Measurements from ENCODE around the gene CAPN9. TPM values are rescaled to one million over a fixed set of nuclear protein-coding genes. Genes with fewer than 3 reads are reported as not detected.
A peak's percentile ranks its signal among the peaks of the same experiment; 100 is the strongest.
"Not testable (repeated sequence)": the region's sequence is repeated elsewhere in the genome, so short reads cannot be mapped to it uniquely, and the experiment has no call there.

CAPN9 gene
- polyA plus RNA-seq, 12 donors, result 0.38 to 4.9 (median 1.2) TPM; not detected in 1

DNA sequence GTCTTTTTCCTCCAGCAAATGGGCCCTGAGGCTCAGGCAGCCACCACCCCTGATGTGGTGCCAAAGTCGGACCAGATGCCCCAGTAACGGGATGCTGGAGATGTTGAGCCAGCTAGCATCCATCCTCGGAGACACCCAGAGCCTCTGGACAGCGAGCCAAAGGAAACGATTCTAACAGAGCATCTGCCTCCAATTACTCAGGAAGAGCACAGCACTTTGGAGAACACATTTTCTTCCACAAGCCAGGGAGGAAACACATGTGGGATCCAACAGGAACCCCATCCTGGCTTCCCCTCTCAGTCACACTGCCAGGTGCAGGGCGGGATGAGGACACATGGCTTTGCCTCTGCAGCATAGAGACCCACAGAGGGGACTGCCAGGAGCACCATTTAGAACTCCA lies 76.2 kb downstream of the CAPN9 start:
- peak; percentile 83 for DNase-seq

DNA sequence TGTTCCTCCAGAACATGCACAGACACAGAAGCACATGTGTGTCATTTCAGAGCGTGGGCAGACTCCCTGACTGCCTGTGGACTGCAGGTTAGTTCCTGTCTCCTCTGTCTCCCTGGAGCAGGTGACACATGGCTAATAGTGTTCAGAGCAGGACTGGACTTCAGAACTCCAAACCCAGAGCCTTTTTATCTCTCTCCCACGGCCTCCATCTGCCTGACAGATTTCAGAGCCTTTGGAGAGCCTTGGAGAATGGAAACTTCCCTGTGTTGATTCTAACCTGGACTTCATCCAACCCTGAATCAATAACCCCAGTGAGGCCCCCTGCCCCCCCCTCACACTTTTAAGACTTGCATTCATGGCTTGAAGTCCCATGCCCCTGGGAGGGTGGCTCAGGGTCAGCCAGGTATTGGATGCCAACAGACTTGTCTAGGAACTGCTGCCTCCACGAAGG lies 76.8 kb downstream of the CAPN9 start:
- DNase-seq, result peak; percentile 23

DNA sequence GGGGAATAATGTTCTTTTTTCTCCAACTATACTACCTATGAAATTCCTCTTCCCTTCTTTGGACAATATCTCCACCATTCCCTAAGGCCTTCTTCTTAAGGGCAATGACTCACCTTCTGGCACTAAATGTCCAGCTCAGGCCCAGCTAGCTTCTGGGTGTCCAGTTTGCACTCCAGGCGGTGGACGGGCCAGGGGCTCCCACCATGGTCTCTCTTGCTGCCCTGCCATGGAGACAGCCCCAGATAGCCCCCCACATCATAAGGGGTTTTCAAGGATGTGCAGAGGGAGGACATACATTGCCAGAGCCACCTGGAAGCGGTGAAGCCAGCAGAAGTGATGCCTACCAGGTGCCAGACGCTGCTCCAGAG lies 77.3 kb downstream of the CAPN9 start:
- peak; percentile 32 for DNase-seq

DNA sequence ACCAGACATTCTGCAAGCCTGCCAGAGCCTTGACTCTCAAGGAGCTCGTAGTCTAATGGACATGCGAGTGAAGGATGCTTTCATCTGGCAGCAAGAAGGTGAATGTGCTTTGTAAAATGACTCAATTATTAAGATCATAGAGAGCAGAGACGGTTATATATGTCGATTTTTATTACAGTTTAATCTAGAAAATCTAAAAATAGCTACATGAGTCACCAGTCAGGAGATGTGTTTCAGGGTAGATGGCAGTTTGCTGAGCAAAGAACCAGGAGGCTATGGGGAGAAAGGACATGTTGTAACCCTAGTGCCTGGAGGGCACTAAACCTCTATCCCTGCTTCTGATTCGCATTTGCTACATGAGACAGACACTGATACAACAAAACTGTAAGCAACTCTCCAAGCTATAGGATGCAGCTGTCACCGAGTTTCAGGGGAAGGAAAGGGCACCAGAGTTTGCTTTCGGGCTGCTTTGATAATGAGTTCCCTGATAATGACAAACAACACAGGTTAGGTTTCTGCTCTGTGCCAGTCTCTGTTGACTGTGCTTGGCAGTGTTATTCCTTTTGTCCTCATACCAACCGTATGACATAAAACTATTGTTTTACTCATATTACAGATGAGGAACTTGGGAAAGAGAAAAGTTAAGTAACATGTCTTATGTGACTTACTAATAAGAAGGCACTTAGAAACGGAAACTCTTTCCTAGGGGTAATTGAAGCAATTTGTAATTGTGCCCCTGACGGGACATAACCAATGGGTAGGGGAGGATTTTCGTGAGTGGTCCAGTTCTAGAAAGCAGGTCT lies 77.9 kb downstream of the CAPN9 start:
- peak; percentile 44 for DNase-seq

DNA sequence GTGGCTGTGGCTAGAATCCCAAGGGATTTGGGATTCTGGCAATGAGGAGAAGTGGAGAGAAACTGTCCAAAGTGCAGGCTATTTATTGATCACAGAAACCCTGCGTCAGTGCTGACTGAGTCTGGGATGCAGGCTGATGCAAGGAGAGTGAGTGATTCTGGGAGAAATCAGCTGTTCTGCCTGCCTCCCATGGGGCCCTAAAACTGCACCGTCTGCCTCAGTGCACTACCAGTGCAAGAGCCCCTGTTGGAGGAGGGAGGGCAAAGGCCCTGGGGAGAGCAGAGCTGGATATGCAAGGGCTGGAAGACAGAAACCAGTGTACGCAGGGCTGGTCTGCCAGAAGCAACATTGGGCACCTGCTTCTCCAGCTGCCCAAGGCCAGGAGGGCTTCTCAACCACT lies 78.6 kb downstream of the CAPN9 start:
- peak; percentile 31 for DNase-seq

DNA sequence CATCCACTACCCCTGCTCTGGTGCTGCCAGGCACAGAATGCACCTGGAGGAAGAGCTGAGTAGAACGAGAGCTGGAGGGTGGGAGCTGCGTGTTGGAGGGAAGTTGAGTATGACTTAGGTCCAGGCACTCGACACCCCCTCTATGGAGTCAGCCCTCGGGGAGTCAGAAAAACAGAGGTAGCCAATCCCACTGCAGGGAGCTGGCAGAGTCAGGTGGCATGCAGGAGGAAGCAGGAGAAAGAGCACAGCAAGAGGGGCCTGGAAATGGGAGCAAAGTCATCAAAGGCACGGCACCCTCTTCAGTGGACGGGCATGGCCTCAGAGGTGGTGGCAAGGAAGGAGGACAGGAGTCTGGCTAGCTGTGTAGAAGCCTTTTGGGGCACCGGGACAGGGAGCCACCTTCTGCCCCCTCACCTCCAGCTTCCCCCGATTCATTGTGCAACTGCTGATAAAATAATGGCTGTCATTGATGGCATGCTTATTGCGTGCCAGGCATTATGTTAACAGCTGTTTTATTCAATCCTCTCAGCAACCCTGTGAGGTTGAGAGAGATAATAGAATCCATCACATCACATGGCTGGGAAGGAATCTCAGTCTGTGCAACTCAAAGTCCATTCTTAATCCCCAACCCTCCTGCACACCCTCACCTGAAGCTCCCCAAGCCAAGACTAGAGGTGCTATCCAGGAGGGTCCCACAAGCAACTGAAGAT lies 79.1 kb downstream of the CAPN9 start:
- no peak for DNase-seq

DNA sequence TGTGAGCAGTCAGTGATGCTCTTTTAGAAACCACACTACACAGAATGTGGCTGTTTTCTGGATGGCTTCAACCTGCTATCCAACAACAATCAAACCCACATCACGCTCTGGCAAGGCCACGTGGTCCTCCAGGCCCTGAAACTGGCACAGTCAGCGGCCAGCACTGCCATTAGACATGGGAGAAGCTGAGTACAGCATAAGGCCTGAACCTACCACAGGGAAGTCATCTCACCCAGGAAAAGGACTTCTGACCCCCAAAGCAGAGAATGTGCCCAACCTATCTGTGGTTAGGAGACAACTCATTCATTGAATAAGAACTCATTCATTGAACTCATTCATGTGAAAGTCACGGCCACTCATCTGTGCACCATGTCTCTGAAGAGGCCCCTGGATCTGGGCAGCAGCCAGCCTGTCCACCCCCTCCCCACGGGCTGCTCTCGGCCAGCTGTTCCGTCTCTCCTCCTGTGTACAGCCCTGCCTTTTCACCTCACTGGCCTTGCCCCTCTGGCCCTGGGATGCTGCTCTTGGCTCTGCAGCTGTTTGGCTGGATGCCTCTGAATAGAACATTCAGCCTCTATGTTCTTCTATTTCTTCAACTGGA lies 80.0 kb downstream of the CAPN9 start:
- DNase-seq, result no peak

DNA sequence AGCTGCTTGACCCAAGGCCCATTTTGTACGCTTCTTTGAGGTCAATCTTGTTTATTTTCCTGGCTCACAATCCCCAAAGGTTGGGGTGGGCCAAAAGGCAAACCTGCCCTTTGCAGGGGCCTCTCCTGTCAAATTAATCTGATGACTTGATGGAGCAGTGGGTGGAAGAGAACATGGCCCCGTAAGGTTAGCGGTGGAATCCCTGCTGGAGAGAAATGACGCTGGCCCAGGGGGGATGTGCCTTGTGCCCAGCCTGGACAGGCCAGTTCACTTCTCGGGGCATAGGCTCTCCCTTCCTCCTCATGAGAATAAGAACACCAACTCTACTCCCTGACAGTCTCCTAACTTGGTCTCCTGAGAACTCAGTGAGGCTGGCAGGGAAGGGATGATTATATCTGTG lies 80.6 kb downstream of the CAPN9 start:
- DNase-seq, result no peak

DNA sequence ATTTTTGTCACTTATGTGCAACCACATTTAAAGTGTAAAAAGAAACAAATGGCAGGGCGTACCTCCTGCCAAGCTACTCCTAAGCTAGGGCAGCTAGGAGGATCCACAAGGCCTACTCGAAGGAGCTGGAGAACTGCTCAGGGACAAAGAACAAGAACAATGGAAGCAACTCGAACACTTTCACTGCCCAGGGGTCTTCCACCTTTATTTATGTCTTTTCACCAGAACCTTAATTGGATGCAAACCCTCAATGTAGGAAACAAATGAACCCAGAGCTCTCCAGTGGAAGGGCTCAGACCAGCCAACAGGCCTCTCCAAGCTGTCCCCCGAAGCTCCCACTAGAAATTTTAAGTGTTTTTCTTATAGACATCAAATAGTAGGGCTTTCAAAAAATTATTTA lies 81.2 kb downstream of the CAPN9 start:
- no peak for DNase-seq

DNA sequence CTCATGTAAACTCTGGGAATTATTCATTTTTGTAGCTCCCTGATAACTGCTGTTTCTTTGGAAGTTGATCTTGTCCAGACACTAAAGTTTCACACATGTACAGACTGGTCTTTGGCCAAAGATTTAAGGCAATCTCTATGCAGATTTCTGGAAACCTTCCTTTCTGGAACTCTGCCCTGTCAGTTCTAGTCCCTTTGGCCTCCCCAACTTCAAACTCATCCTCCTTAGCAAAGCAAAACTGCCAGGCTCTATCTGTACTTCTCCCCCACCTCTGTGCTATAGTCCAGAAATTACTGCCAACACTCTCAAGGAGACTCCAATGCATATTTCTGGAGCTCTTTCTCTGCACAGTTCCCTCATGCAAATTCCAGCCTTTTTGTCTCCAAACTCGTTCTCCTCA lies 84.6 kb downstream of the CAPN9 start:
- no peak for DNase-seq

DNA sequence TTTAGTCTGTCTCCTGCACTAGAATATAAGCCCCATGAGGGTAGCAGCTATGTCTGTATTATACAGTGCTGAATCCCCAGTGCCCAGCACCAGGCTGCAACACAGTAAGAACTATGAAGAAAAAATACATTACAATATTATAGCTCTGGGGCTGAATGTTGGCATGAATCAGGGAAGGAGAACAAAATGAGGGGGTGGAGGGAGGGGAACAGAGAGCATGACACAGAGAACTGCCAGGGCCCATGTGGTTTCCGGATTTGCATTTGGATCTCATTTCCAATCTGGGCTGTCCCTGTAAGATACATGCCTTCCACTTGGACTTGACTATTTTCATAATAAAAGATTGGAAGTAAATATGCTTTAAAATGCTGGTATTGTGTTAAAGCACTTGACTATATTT lies 85.3 kb downstream of the CAPN9 start:
- DNase-seq, result no peak

DNA sequence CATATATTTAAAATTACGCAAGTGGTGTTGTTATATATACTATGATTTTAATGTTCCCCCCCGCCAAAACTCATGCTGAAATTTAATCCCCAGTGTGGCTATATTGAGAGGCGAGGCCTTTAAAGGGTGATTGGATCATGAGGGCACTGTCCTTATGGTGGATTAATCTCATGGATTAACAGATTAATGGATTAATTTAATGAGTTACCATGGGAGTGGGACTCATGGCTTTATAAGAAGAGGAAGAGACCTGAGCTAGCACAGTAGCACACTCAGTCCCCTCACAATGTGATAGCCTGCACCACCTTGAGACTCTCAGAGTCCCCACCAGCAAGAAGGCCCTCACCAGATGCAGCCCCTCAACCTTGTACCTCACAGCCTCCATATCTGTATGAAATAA lies 86.3 kb downstream of the CAPN9 start:
- no peak for DNase-seq

DNA sequence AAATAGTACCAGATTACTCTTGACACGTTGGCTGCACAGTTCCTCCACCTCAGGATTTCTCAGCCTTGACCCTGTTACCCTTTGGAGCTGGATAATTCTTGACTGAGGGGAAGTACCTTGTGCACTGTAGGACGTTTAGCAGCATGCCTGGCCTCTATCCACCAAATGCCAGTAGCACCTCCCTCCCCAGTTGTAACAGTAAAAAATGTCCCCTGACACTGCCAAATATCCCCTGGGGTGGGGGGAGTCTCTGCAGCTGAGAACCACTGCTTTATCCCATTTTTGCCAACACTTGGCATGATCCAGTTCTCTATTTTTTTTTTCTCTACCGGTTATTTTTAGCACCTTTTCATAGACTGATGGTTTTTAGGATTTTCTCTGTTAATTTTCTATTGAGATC lies 87.1 kb downstream of the CAPN9 start:
- DNase-seq, result no peak

DNA sequence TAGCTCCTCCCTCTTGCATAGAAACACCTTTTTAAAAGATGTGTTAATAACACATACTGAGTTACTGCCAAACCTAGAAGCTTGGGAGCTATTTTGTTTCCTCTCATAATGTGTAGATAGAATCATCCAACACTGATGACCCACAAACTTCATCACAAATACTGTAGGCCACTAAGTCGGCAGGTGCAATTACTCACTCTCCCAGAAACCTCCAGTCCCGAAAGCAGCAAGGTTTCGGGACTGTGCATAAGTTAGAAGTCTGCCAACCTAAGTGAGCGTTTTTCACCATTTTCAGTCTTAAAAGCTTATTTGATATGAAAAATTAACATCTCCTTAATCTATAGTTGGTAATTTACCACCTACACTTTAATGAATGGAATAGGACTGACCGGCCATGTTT lies 89.2 kb downstream of the CAPN9 start:
- no peak for DNase-seq

DNA sequence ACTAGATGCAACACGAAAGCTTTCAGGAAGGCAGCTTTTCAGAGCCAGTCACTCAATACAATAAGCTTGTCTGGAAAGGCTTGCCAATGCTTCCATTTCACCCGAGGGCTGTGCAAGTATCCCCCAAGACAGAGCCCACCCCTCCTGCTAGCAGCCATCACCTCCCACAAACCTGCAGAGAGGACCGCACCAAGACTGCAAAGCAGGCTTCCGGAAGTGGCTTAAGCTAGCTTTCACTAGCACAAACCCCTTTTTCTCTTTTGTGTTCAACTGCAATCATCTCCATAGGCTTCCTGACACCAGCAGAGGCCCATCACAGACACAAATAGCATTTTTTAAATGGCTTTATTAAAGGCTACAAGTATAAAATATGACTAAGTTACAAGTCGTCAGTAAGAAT lies 89.6 kb downstream of the CAPN9 start:
- DNase-seq, result no peak

DNA sequence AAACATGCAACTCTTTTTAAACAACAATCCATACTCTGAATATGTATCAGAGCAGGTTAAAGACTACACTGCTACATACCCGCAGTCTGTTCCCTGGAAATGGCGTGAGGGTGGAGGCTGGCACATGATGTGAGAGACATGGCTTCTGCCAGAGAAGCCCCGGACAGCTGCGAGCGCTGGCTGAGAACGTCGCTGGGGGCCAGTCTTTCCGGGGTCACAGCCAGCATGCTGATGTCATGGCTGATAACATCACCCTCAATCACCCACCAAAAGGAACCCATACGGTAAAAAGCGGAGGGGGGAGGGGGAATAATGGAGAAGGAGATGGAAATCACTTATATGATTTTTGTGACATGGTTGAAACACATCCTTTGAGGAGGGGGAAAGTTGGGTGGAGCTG lies 92.0 kb downstream of the CAPN9 start:
- DNase-seq, result no peak

DNA sequence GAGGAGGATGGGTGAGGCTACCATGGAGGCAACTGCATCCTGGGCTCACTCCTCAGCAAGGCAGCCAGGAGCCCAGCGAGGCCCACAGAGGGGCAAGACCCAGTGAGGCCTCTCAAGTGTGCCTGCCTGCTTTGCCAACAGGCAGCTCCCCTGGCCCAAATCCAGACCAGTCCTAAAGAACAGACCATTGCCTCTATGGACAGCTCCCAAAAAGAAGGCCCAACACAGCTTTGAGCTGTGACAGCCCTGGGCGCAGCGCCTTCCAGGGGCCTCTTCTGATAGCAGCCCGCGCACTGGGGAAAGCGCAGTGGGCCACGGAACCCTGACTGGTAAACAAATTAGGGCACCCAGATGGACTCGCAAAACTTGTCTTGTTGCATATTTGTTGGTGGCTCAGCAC lies 95.6 kb downstream of the CAPN9 start:
- DNase-seq, result no peak

DNA sequence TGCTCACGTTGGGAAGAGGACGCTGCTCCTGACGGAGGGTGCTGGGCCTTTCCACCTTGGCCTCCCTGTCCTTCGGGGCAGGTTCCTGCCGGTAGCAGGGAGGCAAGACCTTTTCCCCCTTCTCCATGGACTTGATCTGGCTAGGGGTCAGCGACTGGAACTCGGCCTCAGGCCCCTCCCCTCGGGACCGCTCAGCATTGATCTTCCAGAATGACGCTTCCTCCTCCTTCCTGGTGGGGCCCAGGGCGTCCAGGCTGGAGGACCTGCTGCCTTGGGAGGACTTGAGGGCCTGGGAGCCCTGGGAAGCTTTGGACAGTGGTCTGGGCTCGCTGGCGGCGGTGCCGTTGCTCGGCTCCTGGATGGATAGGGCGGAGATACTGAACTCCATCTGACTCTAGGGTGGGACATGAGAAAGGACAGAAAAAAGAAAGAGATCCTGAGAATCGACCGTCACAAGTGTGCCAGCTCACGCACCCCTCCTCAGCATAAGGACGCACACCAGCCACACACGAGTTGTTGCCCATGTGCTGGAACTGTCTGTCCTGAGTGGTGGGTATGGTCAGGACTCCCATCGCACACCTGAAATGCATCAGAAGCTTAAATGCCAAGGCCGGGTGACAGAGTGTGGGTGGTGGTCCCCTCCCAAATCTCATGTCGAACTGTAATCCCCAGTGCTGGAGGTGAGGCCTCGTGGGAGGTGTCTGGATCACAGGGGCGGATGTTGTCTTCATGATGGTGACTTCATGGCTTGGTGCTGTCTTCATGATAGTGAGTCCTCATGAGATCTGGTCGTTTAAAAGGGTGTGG lies 96.5 kb downstream of the CAPN9 start:
- no peak for DNase-seq

DNA sequence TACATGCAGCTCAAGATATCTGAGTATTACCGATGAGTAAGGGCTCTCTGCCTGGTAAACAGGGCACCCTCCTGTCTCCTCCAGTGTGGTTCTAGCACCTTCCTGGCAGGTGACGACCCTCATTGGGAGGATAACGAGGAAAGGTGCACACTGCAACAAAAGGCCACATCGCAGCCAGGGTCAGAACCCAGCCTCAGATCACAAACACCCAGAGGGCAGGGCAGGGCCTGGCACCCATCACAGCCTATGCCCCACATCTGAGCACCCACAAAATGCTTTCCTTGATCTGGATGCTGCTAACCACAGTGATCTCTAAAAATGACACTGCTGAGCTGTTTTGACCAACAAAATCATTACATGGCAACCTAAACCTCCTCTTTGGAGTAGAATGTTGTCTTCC lies 97.4 kb downstream of the CAPN9 start:
- no peak for DNase-seq

DNA sequence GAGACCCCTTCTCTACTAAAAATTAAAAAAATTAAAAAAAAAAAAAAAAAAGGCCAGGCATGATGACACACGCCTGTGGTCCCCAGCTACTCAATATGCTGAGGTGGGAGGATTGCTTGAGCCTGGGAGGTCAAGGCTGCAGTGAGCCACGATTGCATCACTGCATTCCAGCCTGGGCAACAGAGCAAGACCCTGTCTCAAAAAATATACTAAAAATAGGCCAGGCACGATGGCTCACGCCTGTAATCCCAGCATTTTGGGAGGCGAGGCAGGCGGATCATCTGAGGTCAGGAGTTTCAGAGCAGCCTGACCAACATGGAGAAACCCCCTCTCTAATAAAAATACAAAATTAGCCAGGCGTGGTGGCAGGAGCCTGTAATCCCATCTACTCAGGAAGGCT lies 98.0 kb downstream of the CAPN9 start:
- not testable (repeated sequence) for DNase-seq

DNA sequence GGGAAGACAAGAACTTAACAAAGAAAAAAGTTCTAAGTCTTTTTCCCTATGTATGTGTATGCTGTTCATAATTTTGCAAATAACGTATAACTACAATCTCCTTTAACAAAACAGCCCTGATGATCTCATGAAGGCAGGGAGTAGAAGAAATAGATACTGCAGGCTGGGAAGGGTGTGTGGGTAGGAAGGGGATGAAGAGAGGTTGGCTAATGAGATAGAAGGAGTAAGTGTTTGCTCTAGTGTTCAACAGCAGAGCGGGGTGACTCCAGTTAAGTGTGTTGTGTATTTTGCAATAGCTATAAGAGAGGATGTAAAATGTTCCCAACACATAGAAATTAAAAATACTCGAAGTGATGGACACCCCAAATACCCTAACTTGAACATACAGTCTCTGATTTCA lies 101.0 kb downstream of the CAPN9 start:
- DNase-seq, result no peak
